Panc1 (cell line): ENCODE measurements around the gene ASB4. TPM values are rescaled to one million over a fixed set of nuclear protein-coding genes. Genes with fewer than 3 reads are reported as not detected.

Source experiments
- ATAC-seq: fragments of 200-7000 bp; cut with Tn5 transposase; 2 replicates; pipeline ENCODE4 v1.9.1; 2020; ENCODE audit warnings: mild to moderate bottlenecking, moderate library complexity
- BruUV-seq: library from RNA; stranded (reverse); fragments of 400-500 nt; replicated peaks from 2 replicates; lab custom pipeline; 2021; lab: Mats Ljungman, UMichigan
- CTCF ChIA-PET: fragments of 300-600 bp; sonication (Branson Sonifier 250); formaldehyde crosslinking; loops from one replicate; lab custom pipeline; 2022; ENCODE audit warnings: antibody characterized with exemption; lab: Charles Lee
- POLR2A ChIA-PET: fragments of 300-600 bp; sonication (Branson Sonifier 250); formaldehyde crosslinking; loops from one replicate; lab custom pipeline; 2022; ENCODE audit warnings: antibody characterized with exemption; lab: Charles Lee
- DNase-seq: peaks from one replicate; pipeline ENCODE4 v3.0.0-alpha.2; 2010; ENCODE audit warnings: low read depth, low spot score
- H3K27ac ChIP-seq: 2 replicates; pipeline ENCODE4 v1.5.1; 2011; ENCODE audit warnings: mild to moderate bottlenecking, low read length, inconsistent platforms
- H3K27me3 ChIP-seq: fragments of 200-500 bp; sonication (Bioruptor generic); 2 replicates; pipeline ENCODE4 v1.6.0; 2014; ENCODE audit warnings: low read length, inconsistent platforms; ENCODE audit not compliant: control insufficient read depth, insufficient read depth
- H3K36me3 ChIP-seq: fragments of 200-500 bp; sonication (Bioruptor generic); 2 replicates; pipeline ENCODE4 v1.5.1; 2014; ENCODE audit warnings: inconsistent platforms, mild to moderate bottlenecking, low read length, moderate library complexity; ENCODE audit not compliant: control insufficient read depth, insufficient read depth
- H3K4me1 ChIP-seq: 2 replicates; pipeline ENCODE4 v1.5.1; 2011; ENCODE audit warnings: inconsistent platforms, mild to moderate bottlenecking, low read length, moderate library complexity; ENCODE audit not compliant: control insufficient read depth, insufficient read depth
- H3K4me3 ChIP-seq, 2 experiments: 2 replicates each; pipeline ENCODE4 v1.5.1; 2011 to 2012; ENCODE audit warnings: low read depth in 2 of 2, low read length in 2 of 2, mild to moderate bottlenecking in 2 of 2, inconsistent platforms in 1 of 2, moderate library complexity in 1 of 2
- H3K9me3 ChIP-seq: fragments of 200-500 bp; sonication (Bioruptor generic); 2 replicates; pipeline ENCODE4 v1.5.1; 2014; ENCODE audit warnings: low read depth, mild to moderate bottlenecking, inconsistent platforms, low read length, moderate library complexity; ENCODE audit not compliant: control insufficient read depth, insufficient read depth
- POLR2AphosphoS5 ChIP-seq: IDR thresholded peaks from 2 replicates; pipeline ENCODE4 v1.6.1; 2012; ENCODE audit warnings: mild to moderate bottlenecking, low read depth, low read length, moderate library complexity
- REST ChIP-seq, 2 experiments: IDR thresholded peaks; 2 replicates each; pipeline ENCODE4 v1.6.1; 2011 to 2012; ENCODE audit warnings: low read depth in 2 of 2, control low read depth in 1 of 2, low read length in 1 of 2, mild to moderate bottlenecking in 1 of 2, moderate library complexity in 1 of 2; ENCODE audit not compliant: insufficient read depth in 1 of 2
- SIN3A ChIP-seq: IDR thresholded peaks from 2 replicates; pipeline ENCODE4 v1.6.1; 2012; ENCODE audit warnings: low read depth, mild to moderate bottlenecking, low read length, moderate library complexity, borderline replicate concordance; ENCODE audit not compliant: insufficient read depth
- TCF7L2 ChIP-seq: IDR thresholded peaks from 2 replicates; pipeline ENCODE4 v1.6.1; 2011; ENCODE audit warnings: mild to moderate bottlenecking, low read depth, low read length, inconsistent platforms
- in situ Hi-C: cut with HindIII; loops from 2 replicates; pipeline ENCODE4 v1.10.0; 2016; ENCODE audit warnings: low sequenced_read_pairs, low pct_unique_long_range_greater_than_20kb
- intact Hi-C: fragments of 100-400 bp; cut with micrococcal nuclease; formaldehyde crosslinking; loops from one replicate; pipeline ENCODE4 v1.10.0; 2022; ENCODE audit not compliant: unreplicated experiment
- total RNA-seq: library from RNA; stranded (reverse); gene quantifications from one replicate; pipeline ENCODE4 v1.2.1, GENCODE V29; 2021; ENCODE audit not compliant: unreplicated experiment
- TF ChIP-seq, protein P1 (sequence below): fragments of 450-650 bp; IDR thresholded peaks from 2 replicates; pipeline ENCODE4 v1.5.1; 2017; ENCODE audit warnings: mild to moderate bottlenecking

The ASB4 gene
- total RNA-seq, 1 experiment from 2014 or later, result 0.15 TPM

DNA sequence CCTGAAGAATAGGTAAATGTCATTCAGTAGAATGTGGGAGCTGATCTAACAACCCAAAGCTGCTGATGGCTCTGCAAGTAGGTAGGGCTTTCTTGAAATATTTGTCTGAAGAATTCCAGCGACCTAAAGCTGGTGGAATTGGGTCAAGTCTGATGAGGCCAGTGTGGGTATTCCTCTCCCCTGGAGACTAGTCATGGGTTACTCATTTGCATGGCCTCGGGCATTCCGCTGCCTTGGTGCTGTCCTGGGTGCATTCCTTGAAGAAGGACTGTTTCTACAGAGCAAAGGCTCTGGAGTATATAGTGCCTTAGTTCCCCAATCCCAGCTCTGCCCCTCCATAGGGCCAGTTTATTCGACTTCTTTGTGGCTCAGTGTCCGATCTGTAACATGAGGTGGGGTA, 91.4 kb downstream of the ASB4 start:
- no peak for DNase-seq
- TF ChIP-seq TCF7L2, result no peak
- in situ Hi-C loops (no loop called here), intact Hi-C loops (no loop called here)
- BruUV-seq, result no TSS peak
- Histone ChIP-seq H3K4me1 (no peaks in the 10 kb centered on the region), H3K4me3 (no peak overlapping the region), H3K27ac (no peak overlapping the region), H3K27me3 (no peaks in the 10 kb centered on the region), H3K9me3 (no peaks in the 10 kb centered on the region), H3K36me3 (no peaks in the 10 kb centered on the region)
- ATAC-seq, result no peak
- POLR2A ChIA-PET, result no interaction called here
- CTCF ChIA-PET, result no interaction called here

GRCh38 chr7:95578299-95578855, 92.6 kb downstream of the ASB4 start:
- no TSS peak for BruUV-seq
- TF ChIP-seq SIN3A (no peak), REST (IDR thresholded peaks at IDR 0.05; ENCODE audit: insufficient read depth in 1 of 2, low read depth in 2 of 2, low read length in 1 of 2) (no peak), TCF7L2 (no peak), POLR2AphosphoS5 (no peak)
- TF ChIP-seq, protein P1, sequence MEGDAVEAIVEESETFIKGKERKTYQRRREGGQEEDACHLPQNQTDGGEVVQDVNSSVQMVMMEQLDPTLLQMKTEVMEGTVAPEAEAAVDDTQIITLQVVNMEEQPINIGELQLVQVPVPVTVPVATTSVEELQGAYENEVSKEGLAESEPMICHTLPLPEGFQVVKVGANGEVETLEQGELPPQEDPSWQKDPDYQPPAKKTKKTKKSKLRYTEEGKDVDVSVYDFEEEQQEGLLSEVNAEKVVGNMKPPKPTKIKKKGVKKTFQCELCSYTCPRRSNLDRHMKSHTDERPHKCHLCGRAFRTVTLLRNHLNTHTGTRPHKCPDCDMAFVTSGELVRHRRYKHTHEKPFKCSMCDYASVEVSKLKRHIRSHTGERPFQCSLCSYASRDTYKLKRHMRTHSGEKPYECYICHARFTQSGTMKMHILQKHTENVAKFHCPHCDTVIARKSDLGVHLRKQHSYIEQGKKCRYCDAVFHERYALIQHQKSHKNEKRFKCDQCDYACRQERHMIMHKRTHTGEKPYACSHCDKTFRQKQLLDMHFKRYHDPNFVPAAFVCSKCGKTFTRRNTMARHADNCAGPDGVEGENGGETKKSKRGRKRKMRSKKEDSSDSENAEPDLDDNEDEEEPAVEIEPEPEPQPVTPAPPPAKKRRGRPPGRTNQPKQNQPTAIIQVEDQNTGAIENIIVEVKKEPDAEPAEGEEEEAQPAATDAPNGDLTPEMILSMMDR, result no peak
- ATAC-seq, result no peak
- no peak for DNase-seq
- CTCF ChIA-PET, result no interaction called here
- no peaks in the 10 kb centered on the region for H3K4me1 ChIP-seq
- no peaks in the 10 kb centered on the region for H3K9me3 ChIP-seq
- H3K27ac ChIP-seq, result no peak overlapping the region
- no peak overlapping the region for H3K4me3 ChIP-seq
- intact Hi-C loops (no loop called here), in situ Hi-C loops (no loop called here)
- H3K36me3 ChIP-seq, result no peaks in the 10 kb centered on the region
- H3K27me3 ChIP-seq, result no peaks in the 10 kb centered on the region
- POLR2A ChIA-PET, result no interaction called here

DNA sequence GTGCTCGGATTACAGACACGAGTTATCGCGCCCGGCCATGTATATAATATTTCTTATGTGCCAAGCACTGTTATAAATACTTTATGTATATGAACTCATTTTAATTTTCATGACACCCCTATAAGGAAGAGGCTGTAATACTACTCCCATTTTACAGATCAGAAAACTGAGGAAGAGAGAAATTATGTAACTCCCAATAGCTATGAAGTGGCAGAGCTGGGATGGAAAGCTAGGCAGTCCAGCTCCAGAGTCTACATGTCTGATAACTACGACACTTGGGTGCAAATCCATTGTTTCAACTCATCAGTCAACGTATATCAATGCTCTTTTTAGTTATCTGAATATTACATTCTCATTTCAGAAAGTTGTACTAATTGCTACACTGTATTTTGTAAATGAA, 93.6 kb downstream of the ASB4 start:
- BruUV-seq, result no TSS peak
- no peak for TF ChIP-seq POLR2AphosphoS5
- no peak for TF ChIP-seq TCF7L2
- no peak for TF ChIP-seq SIN3A
- TF ChIP-seq REST (IDR thresholded peaks at IDR 0.05; ENCODE audit: insufficient read depth in 1 of 2, low read depth in 2 of 2, low read length in 1 of 2), result no peak
- TF ChIP-seq, protein P1, result no peak
- Histone ChIP-seq H3K9me3 (no peaks in the 10 kb centered on the region), H3K27me3 (no peaks in the 10 kb centered on the region), H3K4me3 (no peak overlapping the region), H3K27ac (no peak overlapping the region), H3K36me3 (no peaks in the 10 kb centered on the region), H3K4me1 (no peaks in the 10 kb centered on the region)
- intact Hi-C loops, result no loop called here
- POLR2A ChIA-PET, result no interaction called here
- in situ Hi-C loops, result no loop called here
- ATAC-seq (no peak), DNase-seq (no peak)
- CTCF ChIA-PET, result no interaction called here
